ENCODE measurements around the gene CMTM7. TPM values are rescaled to one million over a fixed set of nuclear protein-coding genes. Genes with fewer than 3 reads are reported as not detected.
A peak's percentile ranks its signal among the peaks of the same experiment; 100 is the strongest.

Gene CMTM7
- polyA plus RNA-seq, 3 donors: 100 to 148 (median 146) TPM

DNA sequence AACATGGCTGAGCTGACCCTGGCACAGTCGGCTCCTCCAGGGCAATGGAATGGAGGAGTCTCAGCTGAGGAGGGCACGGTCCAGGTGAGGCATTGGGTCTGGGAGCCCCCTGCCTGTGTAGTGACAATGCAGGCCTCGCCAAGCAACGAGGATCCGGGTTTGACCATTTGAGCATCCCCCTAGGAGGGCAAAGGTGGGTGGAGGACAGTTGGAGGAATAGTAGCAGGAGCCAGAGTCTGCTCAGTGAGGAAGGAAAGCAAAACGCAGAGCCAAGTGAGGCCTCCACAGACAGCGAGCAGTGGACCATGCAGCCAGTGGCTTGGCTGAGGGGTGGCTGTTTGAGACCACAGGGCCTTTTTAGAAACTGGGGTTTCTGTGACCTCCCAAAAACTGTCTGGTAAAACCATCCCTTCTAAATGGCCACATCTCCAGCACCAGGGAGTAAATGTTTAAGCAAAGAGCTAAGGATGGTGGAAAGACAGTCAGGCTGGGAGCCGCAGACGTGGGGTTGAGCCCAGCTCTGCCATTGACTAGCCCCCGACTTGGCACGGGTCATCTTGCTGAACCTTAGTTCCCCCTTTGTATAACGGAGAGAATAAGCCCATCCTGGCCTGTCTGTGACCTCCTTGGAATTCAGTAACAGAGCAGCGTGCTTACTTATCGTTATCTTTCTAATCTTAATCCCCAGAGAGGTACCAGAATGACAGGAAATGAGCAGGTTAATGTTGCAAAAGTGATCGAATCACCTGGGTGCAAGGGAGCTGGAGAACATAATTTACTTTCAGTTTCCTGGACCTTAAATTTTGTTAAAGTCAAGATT is 64.2 kb downstream of the CMTM7 start:
- Mint-ChIP-seq H3K27ac (peak overlapping the region in 4 of 7 donors; percentile 33 to 87 (median 60)), H3K4me3 (no peak overlapping the region), H3K27me3 (ENCODE audit: low read depth in 3 of 3) (no peaks in the 10 kb centered on the region), H3K36me3 (peaks cover 57 to 66% of the 10 kb centered on the region in 2 donors), H3K9me3 (no peaks in the 10 kb centered on the region), H3K4me1 (peaks cover 23% of the 10 kb centered on the region)
- intact Hi-C loops (cut with micrococcal nuclease): no loop called here
- DNase-seq: no peak
- Histone ChIP-seq H3K79me2 (ENCODE audit: insufficient read depth, low read length) (peaks cover 8% of the 10 kb centered on the region), H3K36me3 (replicated peaks in 1 of 2; ENCODE audit: control insufficient read depth in 1 of 2, insufficient read depth in 2 of 2, low read length in 2 of 2) (peaks cover 46 to 65% of the 10 kb centered on the region in 2 donors), H3K27me3 (ENCODE audit: control insufficient read depth in 2 of 2, insufficient read depth in 2 of 2, low read length in 2 of 2) (no peaks in the 10 kb centered on the region), H4K20me1 (ENCODE audit: insufficient read depth, low read length) (peaks cover 69% of the 10 kb centered on the region), H3K9ac (ENCODE audit: insufficient read depth, low read length, poor library complexity, severe bottlenecking) (no peak overlapping the region), H3K27ac (ENCODE audit: low read depth in 1 of 2, low read length in 2 of 2) (peak overlapping the region in 1 of 2 donors; percentile 29), H3K4me3 (replicated peaks in 1 of 3; ENCODE audit: low read depth in 2 of 3, low read length in 3 of 3) (no peak overlapping the region), H2AFZ (ENCODE audit: insufficient read depth, low read depth, low read length, poor library complexity, severe bottlenecking) (no peak overlapping the region), H3K4me2 (replicated peaks; ENCODE audit: extremely low read depth, low read length, poor library complexity, severe bottlenecking) (no peak overlapping the region), H3K4me1 (ENCODE audit: control insufficient read depth in 1 of 2, insufficient read depth in 2 of 2, low read length in 2 of 2) (peaks cover 23 to 26% of the 10 kb centered on the region in 2 donors), H3K9me3 (replicated peaks in 1 of 2; ENCODE audit: control insufficient read depth in 1 of 2, insufficient read depth in 1 of 2, low read length in 2 of 2) (no peaks in the 10 kb centered on the region)
- TF ChIP-seq, protein P1, sequence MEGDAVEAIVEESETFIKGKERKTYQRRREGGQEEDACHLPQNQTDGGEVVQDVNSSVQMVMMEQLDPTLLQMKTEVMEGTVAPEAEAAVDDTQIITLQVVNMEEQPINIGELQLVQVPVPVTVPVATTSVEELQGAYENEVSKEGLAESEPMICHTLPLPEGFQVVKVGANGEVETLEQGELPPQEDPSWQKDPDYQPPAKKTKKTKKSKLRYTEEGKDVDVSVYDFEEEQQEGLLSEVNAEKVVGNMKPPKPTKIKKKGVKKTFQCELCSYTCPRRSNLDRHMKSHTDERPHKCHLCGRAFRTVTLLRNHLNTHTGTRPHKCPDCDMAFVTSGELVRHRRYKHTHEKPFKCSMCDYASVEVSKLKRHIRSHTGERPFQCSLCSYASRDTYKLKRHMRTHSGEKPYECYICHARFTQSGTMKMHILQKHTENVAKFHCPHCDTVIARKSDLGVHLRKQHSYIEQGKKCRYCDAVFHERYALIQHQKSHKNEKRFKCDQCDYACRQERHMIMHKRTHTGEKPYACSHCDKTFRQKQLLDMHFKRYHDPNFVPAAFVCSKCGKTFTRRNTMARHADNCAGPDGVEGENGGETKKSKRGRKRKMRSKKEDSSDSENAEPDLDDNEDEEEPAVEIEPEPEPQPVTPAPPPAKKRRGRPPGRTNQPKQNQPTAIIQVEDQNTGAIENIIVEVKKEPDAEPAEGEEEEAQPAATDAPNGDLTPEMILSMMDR (IDR thresholded peaks at IDR 0.05): no peak
- 80% methylated on average over 11 of the region's 15 CpGs for WGBS (ENCODE audit: insufficient coverage)

- peaks cover 7% of the 10 kb centered on the region for H3K79me2 ChIP-seq (ENCODE audit: insufficient read depth, low read length)
- H3K27me3 ChIP-seq (ENCODE audit: control insufficient read depth in 2 of 2, insufficient read depth in 2 of 2, low read length in 2 of 2): no peaks in the 10 kb centered on the region
- TF ChIP-seq, protein P1 (IDR thresholded peaks at IDR 0.05): no peak
- H3K9me3 ChIP-seq (replicated peaks in 1 of 2; ENCODE audit: control insufficient read depth in 1 of 2, insufficient read depth in 1 of 2, low read length in 2 of 2): no peaks in the 10 kb centered on the region
- no peak overlapping the region for H3K4me3 ChIP-seq (replicated peaks in 1 of 3; ENCODE audit: low read depth in 2 of 3, low read length in 3 of 3)
- H3K36me3 Mint-ChIP-seq: peaks cover 52 to 58% of the 10 kb centered on the region in 2 donors
- peaks cover 26% of the 10 kb centered on the region for H3K4me1 Mint-ChIP-seq
- no peak for DNase-seq
- H3K4me1 ChIP-seq (ENCODE audit: control insufficient read depth in 1 of 2, insufficient read depth in 2 of 2, low read length in 2 of 2): peaks cover 23 to 26% of the 10 kb centered on the region in 2 donors
- no peak overlapping the region for H3K9ac ChIP-seq (ENCODE audit: insufficient read depth, low read length, poor library complexity, severe bottlenecking)
- intact Hi-C loops (cut with micrococcal nuclease): no loop called here
- no peak overlapping the region for H3K4me3 Mint-ChIP-seq
- no peak overlapping the region for H3K4me2 ChIP-seq (replicated peaks; ENCODE audit: extremely low read depth, low read length, poor library complexity, severe bottlenecking)
- peak overlapping the region in 1 of 2 donors; percentile 29 for H3K27ac ChIP-seq (ENCODE audit: low read depth in 1 of 2, low read length in 2 of 2)
- H3K27me3 Mint-ChIP-seq (ENCODE audit: low read depth in 3 of 3): no peaks in the 10 kb centered on the region
- WGBS (ENCODE audit: insufficient coverage): 86% methylated on average over 9 of the region's 11 CpGs
- H3K9me3 Mint-ChIP-seq: no peaks in the 10 kb centered on the region
- H4K20me1 ChIP-seq (ENCODE audit: insufficient read depth, low read length): peaks cover 61% of the 10 kb centered on the region
- no peak overlapping the region for H2AFZ ChIP-seq (ENCODE audit: insufficient read depth, low read depth, low read length, poor library complexity, severe bottlenecking)
- H3K36me3 ChIP-seq (replicated peaks in 1 of 2; ENCODE audit: control insufficient read depth in 1 of 2, insufficient read depth in 2 of 2, low read length in 2 of 2): peaks cover 38 to 58% of the 10 kb centered on the region in 2 donors
- H3K27ac Mint-ChIP-seq: peak overlapping the region in 5 of 7 donors; percentile 31 to 73 (median 53)
These were observed 64.9 kb downstream of the CMTM7 start for GRCh38 chr3:32456429-32457130.
